ENCODE measurements around the gene RAI1.

- no peak for TF ChIP-seq EZH2phosphoT487 (IDR thresholded peaks at IDR 0.05; ENCODE audit: borderline replicate concordance, low read depth, low read length)
- no peak for TF ChIP-seq CTCF (conservative IDR thresholded peaks at IDR 0.05; ENCODE audit: low read length)
Measured at GRCh38 chr17:17817552-17817947, 136.3 kb downstream of the RAI1 start.

Measured in OCI-LY7 (cell line).